Amniotic stem cell (primary cell): ENCODE results near the gene LRRC23.
A peak's percentile ranks its signal among the peaks of the same experiment; 100 is the strongest.

ENCODE experiments used
- DNase-seq: peaks from one replicate; lab custom pipeline; 2025; lab: John Stamatoyannopoulos, UW

LRRC23 gene

DNA sequence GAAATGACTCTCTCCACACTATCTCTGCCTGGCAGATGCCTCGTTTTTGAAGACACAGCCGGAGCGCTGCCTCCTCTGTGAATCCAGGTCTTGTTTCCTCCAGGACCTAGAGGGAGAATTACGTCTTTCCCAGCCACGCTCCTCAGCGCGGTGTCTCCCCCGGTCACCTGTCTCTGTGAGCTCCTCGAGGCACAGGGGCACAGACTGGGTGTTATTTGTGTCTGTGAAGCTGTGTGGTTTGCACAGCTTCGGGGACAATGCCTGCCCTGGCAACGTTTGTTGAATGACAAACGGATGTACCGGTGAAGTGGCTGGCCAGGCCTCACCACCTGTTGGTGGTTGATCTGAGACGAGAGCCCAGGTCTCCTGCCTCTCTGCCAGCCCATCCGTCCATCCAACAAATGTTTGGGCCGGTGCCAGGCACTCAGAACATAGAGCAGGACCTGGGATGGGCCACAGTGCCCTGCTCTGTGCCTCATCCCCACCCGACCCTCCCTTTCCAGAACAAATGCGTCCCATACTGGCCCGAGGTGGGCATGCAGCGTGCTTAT is 52.6 kb downstream of the LRRC23 start:
- no peak for DNase-seq

DNA sequence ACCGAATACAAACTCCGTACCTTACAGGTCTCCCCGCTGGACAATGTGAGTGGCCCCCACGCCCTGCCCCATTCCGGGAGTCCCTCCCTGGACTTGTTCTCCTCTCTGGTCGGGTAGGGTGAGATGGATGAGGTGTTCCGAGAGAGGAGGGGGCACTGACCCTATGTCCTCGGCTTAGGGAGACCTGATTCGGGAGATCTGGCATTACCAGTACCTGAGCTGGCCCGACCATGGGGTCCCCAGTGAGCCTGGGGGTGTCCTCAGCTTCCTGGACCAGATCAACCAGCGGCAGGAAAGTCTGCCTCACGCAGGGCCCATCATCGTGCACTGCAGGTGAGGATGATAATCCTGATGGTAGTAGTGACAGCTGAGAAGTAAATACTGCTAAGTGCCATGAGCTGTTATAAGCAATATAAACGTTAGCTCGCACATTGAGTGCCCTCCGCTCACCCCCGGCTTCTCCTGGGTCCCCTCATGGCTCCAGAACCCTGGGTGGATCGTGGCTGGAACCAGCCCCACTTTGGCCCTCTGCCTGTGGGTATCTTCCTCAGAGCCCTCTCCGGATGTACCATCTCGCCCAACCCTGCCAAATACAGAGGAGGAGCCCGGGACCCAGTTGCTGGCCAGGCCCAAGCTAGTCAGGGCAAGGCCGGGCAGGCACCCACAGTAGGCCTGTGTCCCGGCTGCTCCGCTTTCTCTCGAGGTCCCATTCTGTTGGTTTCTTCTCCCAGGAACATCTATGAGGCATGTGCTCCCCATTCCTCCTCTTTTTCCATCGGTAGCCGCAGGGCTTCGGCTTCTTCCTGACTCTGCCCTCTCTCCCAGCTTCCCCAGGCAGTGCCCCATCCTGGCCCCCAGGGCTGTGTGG is 53.4 kb downstream of the LRRC23 start:
- DNase-seq: no peak

DNA sequence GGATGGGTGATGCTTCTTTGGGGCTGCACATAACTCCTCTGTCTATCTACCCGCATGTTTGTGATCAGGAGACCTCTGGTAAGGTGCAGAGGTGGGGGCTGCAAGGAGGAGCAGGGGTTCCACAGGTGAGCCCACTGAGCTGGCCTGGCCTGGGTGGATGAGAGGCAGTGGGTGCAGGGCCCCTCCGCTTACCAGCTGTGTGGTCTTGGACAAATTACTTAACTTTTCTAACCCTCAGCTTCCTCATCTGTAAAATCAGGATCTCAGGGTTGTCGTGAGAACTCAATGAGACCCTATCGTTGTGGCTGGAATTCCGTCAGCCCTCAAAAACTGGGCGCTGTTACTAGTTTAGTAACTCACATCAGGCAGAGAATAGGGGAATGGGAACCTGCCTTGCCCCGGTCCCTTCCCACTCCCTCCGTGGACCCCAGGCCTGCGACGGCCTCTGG is 54.0 kb downstream of the LRRC23 start:
- DNase-seq: no peak

DNA sequence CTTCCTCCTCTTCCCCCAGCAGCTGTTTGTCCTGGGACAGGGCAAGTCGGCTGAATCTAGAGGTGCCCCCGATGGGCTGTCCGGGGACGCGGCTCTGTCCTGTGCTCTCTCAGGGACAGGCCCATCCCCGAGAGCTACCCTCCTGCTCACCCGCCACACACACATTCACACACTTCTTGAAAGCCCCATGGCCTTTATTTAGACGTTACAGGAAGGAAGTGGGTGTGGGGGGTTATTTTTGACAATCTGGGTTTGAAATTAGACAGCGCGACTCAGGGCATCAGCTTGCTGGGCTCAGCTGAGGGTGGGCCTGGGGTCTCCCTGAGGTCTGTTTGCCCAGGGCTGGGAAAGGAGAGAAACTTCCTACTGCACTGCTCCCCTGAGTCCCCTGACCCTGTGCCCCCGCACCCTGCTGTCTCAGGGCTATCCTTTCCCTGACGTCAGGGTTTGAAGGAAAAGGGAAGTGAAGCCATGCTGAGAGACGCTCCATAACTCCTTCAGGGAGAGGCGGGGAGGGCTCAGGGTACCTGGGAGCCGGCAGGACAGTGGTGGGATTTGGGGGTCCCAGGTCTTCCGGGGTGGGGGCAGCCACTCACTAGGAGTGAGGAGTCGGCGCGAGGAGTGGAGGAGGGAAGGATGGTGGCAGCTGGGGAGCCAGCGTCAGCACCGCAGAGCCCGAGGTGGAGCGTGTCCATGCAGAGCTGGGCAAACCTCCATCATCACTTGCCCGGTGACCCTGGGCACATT is 54.6 kb downstream of the LRRC23 start:
- DNase-seq: no peak

DNA sequence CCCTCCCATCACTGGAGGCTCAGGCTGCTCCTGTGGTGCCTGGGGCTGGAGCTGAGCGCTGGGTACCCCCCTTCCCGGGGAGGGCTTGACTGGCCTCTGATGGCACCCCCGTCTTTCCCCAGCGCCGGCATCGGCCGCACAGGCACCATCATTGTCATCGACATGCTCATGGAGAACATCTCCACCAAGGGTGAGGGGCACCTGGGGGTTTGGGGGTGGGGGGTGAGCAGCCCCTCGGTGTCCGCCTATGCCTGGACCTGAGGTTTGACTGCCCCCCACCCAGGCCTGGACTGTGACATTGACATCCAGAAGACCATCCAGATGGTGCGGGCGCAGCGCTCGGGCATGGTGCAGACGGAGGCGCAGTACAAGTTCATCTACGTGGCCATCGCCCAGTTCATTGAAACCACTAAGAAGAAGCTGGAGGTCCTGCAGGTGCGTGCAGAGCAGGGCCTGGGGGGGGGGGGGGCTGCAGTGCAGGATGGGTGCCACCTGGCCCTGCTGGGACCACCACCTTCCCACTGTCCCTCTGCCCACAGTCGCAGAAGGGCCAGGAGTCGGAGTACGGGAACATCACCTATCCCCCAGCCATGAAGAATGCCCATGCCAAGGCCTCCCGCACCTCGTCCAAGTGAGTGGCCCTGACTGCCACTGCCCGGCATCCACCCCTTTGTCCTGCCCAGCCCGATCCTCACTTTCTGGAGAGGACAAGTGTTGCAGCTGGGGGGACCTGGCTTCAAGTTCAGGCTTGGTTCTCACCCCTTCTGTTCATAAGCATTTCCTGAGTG is 55.4 kb downstream of the LRRC23 start:
- DNase-seq: no peak

DNA sequence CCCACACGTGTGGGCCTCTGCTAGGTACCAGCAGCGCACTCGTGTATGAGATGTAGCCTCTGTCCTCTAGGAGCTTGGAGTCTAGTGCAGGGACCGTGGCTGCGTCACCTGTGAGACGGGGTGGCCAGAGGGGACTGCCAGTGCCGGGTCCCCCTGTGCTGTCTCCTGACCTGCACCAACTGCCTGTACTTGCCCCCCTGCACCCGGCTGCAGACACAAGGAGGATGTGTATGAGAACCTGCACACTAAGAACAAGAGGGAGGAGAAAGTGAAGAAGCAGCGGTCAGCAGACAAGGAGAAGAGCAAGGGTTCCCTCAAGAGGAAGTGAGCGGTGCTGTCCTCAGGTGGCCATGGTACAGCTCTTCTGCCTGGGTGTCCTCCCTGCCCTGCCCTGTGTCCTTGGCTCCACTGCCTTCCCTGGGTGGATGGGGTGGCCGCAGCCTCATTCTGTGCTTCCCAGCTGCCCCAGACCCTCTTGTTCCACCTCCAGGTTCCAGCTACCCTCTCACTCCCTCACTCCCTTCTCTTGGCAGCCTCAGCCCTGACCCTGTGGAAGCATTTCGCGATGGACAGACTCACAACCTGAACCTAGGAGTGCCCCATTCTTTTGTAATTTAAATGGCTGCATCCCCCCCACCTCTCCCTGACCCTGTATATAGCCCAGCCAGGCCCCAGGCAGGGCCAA is 56.1 kb downstream of the LRRC23 start:
- DNase-seq: no peak

DNA sequence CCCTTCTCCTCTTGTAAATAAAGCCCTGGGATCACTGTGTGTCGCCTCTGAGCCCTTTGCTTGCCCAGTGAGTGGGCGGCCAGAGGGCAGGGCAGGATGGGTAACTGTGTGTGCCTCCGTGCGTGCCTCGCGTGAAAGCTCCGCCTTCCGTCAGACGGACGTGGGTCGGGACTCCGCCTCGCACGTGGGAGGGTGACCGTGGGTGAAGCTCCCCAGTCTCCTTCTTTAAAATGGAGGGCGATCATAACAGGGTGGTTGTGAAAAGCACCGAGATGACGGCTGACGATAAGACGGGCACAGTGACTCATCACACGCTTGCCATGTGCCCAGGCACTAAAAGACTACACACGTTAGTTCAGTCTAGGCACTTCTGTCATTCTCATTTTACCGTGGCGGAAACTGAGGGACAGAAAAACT is 56.7 kb downstream of the LRRC23 start:
- no peak for DNase-seq

DNA sequence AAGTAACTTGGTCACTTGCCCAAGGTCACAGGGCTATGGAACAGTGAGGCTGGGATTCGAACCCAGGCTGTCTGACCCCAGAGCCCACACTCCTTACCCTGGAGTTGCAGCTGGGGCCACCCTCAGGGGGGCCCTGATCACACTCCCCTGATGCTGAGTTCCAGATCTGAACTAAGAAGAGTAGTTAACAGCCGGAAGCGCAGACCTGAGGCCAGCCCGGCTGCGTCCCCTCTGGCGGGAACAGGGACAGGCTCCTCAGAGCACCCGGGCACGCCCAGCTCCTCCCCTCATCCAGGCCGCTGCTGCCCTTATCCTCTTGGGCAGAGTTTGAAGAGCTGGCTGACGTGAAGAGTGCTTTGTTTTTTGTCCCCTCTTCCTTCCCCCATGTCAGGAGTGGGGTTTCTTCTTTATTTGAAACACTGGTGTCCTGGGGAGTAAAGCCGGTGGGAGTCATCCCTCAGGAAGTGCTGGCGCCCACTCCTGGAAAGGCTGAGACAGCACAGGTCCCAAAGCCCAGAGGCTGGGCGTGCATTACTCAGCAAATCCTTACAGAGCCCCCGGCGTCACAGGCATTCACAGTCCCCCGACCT is 57.2 kb downstream of the LRRC23 start:
- peak; percentile 66 for DNase-seq

DNA sequence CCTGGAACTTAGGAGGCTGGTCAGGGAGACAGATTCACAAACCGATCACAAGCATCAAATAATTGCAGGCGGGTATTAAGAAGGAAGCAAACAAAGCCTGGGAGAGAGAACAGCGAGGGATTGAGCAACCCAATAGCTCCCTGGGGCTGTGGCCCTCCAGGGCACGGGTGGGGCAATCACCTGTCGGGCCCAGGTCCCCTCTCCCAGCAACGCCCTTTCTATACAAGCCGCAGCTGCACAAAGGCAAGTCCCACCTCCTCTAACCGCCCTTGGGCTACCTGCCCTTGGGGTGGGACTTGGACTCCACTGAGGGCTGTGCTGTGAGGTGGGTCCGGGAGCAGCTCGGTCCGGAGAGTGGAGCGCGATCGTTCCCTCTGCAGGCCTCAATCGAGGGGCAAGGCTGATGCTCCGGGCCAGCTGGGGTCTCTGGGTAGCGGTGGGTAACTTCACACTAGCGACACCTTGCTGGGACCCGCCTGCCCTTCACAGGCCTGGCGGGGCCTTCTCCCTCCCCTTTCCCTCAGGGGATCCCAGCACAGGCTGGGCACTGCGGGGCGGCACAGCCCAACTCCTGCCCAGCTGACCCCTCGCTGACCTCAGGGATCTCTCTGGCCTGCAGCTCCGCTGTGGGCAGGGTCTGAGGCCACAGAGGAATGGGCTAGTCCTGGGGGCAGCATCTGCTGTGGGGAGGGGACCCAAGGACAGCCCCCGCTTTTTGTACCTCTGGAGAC is 57.8 kb downstream of the LRRC23 start:
- no peak for DNase-seq

DNA sequence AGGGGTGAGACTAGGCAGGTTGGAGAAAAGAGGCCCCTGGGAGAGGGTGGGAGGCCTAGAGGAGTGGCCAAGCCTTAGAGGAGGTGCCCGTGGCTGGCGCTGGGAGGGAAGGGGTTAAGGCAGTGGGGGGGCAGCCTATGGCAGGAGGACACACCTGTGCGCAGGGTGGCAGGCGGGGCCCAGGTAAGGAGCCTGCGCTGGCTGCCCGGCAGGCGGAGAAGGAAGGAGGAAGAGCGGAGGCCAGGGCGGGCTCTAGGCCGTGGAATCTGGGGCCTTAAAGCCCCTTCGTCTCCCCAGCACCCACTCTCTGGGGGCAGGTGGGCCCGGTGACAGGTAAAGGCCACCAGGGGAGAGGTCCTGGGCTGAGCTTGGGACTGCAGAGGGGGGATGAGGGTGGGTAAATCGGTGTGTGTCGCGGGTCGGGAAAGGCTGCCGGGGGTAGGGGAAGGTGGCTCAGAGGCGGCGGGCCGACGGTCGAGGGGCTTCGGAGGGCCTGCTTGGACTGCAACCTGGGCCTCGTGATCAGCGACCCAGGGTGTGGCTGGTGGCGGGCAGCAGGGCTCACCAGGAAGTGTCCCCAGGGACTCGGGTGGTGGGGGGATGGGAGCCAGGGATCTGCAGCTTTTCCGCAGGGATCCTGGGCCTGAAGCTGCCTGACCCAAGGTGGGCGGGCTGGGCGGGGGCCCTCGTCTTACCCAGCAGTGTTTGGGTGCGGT is 58.6 kb downstream of the LRRC23 start:
- DNase-seq: no peak
